Heart right ventricle (tissue), 16 donors: ENCODE data around the gene THTPA. TPM values are rescaled to one million over a fixed set of nuclear protein-coding genes. Genes with fewer than 3 reads are reported as not detected.

Source experiments
- ATAC-seq, 8 donors: fragments of 200-7000 bp; cut with Tn5 transposase; one replicate each; pipeline ENCODE4 v1.9.1; 2020; ENCODE audit warnings: mild to moderate bottlenecking in 8 of 8, moderate library complexity in 8 of 8, moderate number of reproducible peaks in 1 of 8
- DNase-seq, 2 donors: peaks; one replicate each; pipeline ENCODE4 v3.0.0-alpha.2; 2020
- H3K27ac ChIP-seq, 10 donors: fragments of 200-600 bp; sonication (generic) in 2 of 10; one replicate each; pipeline versions ENCODE4 v1.5.0 to v1.8.0; 2020 to 2022; ENCODE audit warnings: mild to moderate bottlenecking in 3 of 10
- H3K27me3 ChIP-seq, 7 donors: fragments of 200-600 bp; one replicate each; pipeline ENCODE4 v1.8.0; 2021 to 2022; ENCODE audit warnings: mild to moderate bottlenecking in 2 of 7
- H3K36me3 ChIP-seq, 9 donors: fragments of 200-600 bp; sonication (generic) in 1 of 9; one replicate each; pipeline versions ENCODE4 v1.5.0 to v1.8.0; 2020 to 2022; ENCODE audit warnings: mild to moderate bottlenecking in 2 of 9
- H3K4me1 ChIP-seq, 9 donors: fragments of 200-600 bp; sonication (generic) in 1 of 9; one replicate each; pipeline versions ENCODE4 v1.5.0 to v1.8.0; 2020 to 2022; ENCODE audit warnings: mild to moderate bottlenecking in 4 of 9
- H3K4me3 ChIP-seq, 10 donors: fragments of 200-600 bp; sonication (generic) in 2 of 10; one replicate each; pipeline versions ENCODE4 v1.5.0 to v1.8.0; 2020 to 2022; ENCODE audit warnings: mild to moderate bottlenecking in 7 of 10, moderate library complexity in 2 of 10
- H3K9me3 ChIP-seq, 11 donors: fragments of 200-600 bp in 10 of 11; sonication (generic) in 2 of 11; one replicate each; pipeline versions ENCODE4 v1.5.0 to v1.8.0; 2013 to 2022; ENCODE audit warnings: mild to moderate bottlenecking in 2 of 11, control low read depth in 1 of 11, moderate library complexity in 1 of 11
- CTCF ChIP-seq, 9 donors: fragments of 200-600 bp; sonication (generic) in 2 of 9; IDR thresholded peaks; one replicate each; pipeline versions ENCODE4 v1.5.0 to v1.8.0; 2021 to 2022; ENCODE audit warnings: antibody characterized with exemption in 9 of 9, mild to moderate bottlenecking in 5 of 9, moderate library complexity in 1 of 9
- WGBS, 2 donors: extraction: QIAGEN DNeasy Blood & Tissue Kit; methylation state at CpG; one replicate each; pipeline ENCODE4 v1.1.7; 2013; ENCODE audit warnings: inconsistent platforms in 1 of 2; 5-methylcytosine and 5-hydroxymethylcytosine counted together
- intact Hi-C, 10 donors: fragments of 100-400 bp; cut with DNase I; formaldehyde crosslinking; loops; one replicate each; pipeline versions ENCODE4 v1.11.1 to v1.14.2; 2022
- polyA plus RNA-seq, 2 donors: library from polyadenylated mRNA; stranded (reverse); fragments of 200-250 nt; gene quantifications; one replicate each; pipeline ENCODE4 v1.2.3, GENCODE V29; 2013
- total RNA-seq, 10 donors: library from RNA; stranded (reverse); fragmentation: NEBNext Ultra II Directional in 3 of 10; extraction: Animal tissue kit (Norgen Biotek cat#: 25700) in 3 of 10; gene quantifications; one replicate each; pipeline versions ENCODE4 v1.2.1 to v1.2.4, GENCODE V29; 2021 to 2023
- donor health status: Arrhythmogenic right ventricular cardiomyopathy.
- donor health status: ischemic (EF 13 %, LVEDD 7.1; RV severe dilation, severe dysfunction).
- donor health status: healthy with polysubstance abuse.
- donor health status: DM: no; HTN: yes; CAD: no.
- donor health status: DM: no; HTN: no; CAD: no.
- donor health status: ischemic (EF 25% LVEDD 6.9; RV normal size, moderate dysfunction).
- donor health status: ischemic (EF 25% LVEDD 5.7; RV mildly dilated, moderate dysfunction).
- donor health status: healthy.
- donor health status: DM: yes; HTN: yes; CAD: no.
- donor health status: Ischemic cardiomyopathy.
- donor health status: ischemic (EF 35%, LVEDD 5.7; RV mildly dilated, moderate dysfunction).
- donor health status: nonischemic (EF 11% LVEDD 7.7; RV severe dilation, severe dysfunction).
- donor health status: DM: yes; HTN: yes; CAD: no.
- donor health status: PGD.
- donor health status: ischemic (EF 29% LVEDD 5.4; RV normal size, mild dysfunction).
- donor health status: nonischemic (EF 23%, LVEDD 6.1; RV moderate dilation, normal function).

The THTPA gene
- total and polyA plus RNA-seq, 12 donors, result 8.7 to 27.9 (median 18.0) TPM

GRCh38 chr14:23571701-23572523, 15.8 kb downstream of the THTPA start:
- ATAC-seq (no peak), DNase-seq (no peak)
- no peak for TF ChIP-seq CTCF (IDR thresholded peaks at IDR 0.05)
- peaks cover 15 to 51% (median 31%) of the 10 kb centered on the region in 7 donors for H3K27me3 ChIP-seq
- H3K4me1 ChIP-seq, result peaks cover 2 to 44% (median 14%) of the 10 kb centered on the region in 9 donors
- no peak overlapping the region for H3K4me3 ChIP-seq
- intact Hi-C loops, result no loop called here
- no peaks in the 10 kb centered on the region for H3K9me3 ChIP-seq
- H3K36me3 ChIP-seq, result no peaks in the 10 kb centered on the region
- H3K27ac ChIP-seq, result peak overlapping the region in 1 of 10 donors; percentile 61
- WGBS, 2 donors, result 65 to 67% methylated on average over 14 of the region's 14 CpGs

GRCh38 chr14:23572524-23572828, 16.4 kb downstream of the THTPA start:
- H3K4me3 ChIP-seq, result no peak overlapping the region
- H3K9me3 ChIP-seq, result no peaks in the 10 kb centered on the region
- ATAC-seq, result no peak
- TF ChIP-seq CTCF (IDR thresholded peaks at IDR 0.05), result no peak
- H3K27me3 ChIP-seq, result peaks cover 21 to 57% (median 36%) of the 10 kb centered on the region in 7 donors
- peak overlapping the region in 1 of 10 donors; percentile 61 for H3K27ac ChIP-seq
- WGBS, 2 donors, result 61 to 63% methylated on average over 4 of the region's 4 CpGs
- intact Hi-C loops, result no loop called here
- H3K4me1 ChIP-seq, result peaks cover 2 to 47% (median 17%) of the 10 kb centered on the region in 9 donors
- no peaks in the 10 kb centered on the region for H3K36me3 ChIP-seq
- DNase-seq, result no peak

GRCh38 chr14:23572836-23573235, 16.8 kb downstream of the THTPA start:
- Histone ChIP-seq H3K4me1 (peaks cover 2 to 44% (median 16%) of the 10 kb centered on the region in 9 donors), H3K27me3 (peaks cover 22 to 60% (median 40%) of the 10 kb centered on the region in 7 donors), H3K36me3 (no peaks in the 10 kb centered on the region), H3K9me3 (no peaks in the 10 kb centered on the region), H3K4me3 (no peak overlapping the region), H3K27ac (peak overlapping the region in 1 of 10 donors; percentile 61)
- DNase-seq (no peak), ATAC-seq (peak in 6 of 8 donors; percentile 19 to 60 (median 28))
- intact Hi-C loops, result no loop called here
- 33 to 40% methylated on average over 4 of the region's 4 CpGs for WGBS, 2 donors
- no peak for TF ChIP-seq CTCF (IDR thresholded peaks at IDR 0.05)

GRCh38 chr14:23573384-23574015, 17.4 kb downstream of the THTPA start:
- ATAC-seq, result no peak
- intact Hi-C loops, result no loop called here
- Histone ChIP-seq H3K27me3 (peaks cover 22 to 66% (median 46%) of the 10 kb centered on the region in 7 donors), H3K4me1 (peaks cover 0 to 37% (median 10%) of the 10 kb centered on the region in 9 donors), H3K36me3 (no peaks in the 10 kb centered on the region), H3K4me3 (no peak overlapping the region), H3K9me3 (no peaks in the 10 kb centered on the region), H3K27ac (peak overlapping the region in 1 of 10 donors; percentile 32)
- no peak for TF ChIP-seq CTCF (IDR thresholded peaks at IDR 0.05)
- DNase-seq, result no peak
- 81 to 85% methylated on average over 5 of the region's 5 CpGs for WGBS, 2 donors
